Ovary (tissue), 3 donors: Measurements from ENCODE around the gene ALPI.

Source experiments
- CTCF ChIP-seq, 3 donors: fragments of 450-650 bp in 2 of 3; fragments of 200-600 bp in 1 of 3; IDR thresholded peaks; one replicate each; pipeline versions ENCODE4 v1.5.1 to v1.8.0; 2016 to 2022; ENCODE audit warnings: antibody characterized with exemption in 3 of 3, mild to moderate bottlenecking in 1 of 3
- EP300 ChIP-seq: sonication (generic); formaldehyde crosslinking; IDR thresholded peaks from one replicate; pipeline ENCODE4 v1.6.1; 2017; ENCODE audit warnings: antibody characterized with exemption
- POLR2A ChIP-seq: fragments of 450-650 bp; IDR thresholded peaks from one replicate; pipeline ENCODE4 v1.6.1; 2017; ENCODE audit warnings: antibody characterized with exemption, mild to moderate bottlenecking, moderate library complexity
- donor health status: DM: no; HTN: no; CAD: no.

- no peak for TF ChIP-seq CTCF (IDR thresholded peaks at IDR 0.05)
- no peak for TF ChIP-seq EP300
- TF ChIP-seq POLR2A, result no peak
Measured at GRCh38 chr2:232506709-232507108, 50.8 kb downstream of the ALPI start.
